Kidney epithelial cell (primary cell): ENCODE results near the gene STAMBP. TPM values are rescaled to one million over a fixed set of nuclear protein-coding genes. Genes with fewer than 3 reads are reported as not detected.

Experiments
- DNase-seq: peaks from one replicate; pipeline ENCODE4 v3.0.0-alpha.2; 2010; ENCODE audit warnings: low read depth
- H3K27me3 ChIP-seq: 2 replicates; pipeline ENCODE4 v1.6.0; 2011; ENCODE audit warnings: low read length; ENCODE audit not compliant: control insufficient read depth, insufficient read depth
- H3K36me3 ChIP-seq: 2 replicates; pipeline ENCODE4 v1.5.1; 2011; ENCODE audit warnings: low read length; ENCODE audit not compliant: control insufficient read depth, insufficient read depth
- H3K4me3 ChIP-seq: 2 replicates; pipeline ENCODE4 v1.5.1; 2011; ENCODE audit warnings: low read depth, mild to moderate bottlenecking, control low read depth, low read length
- CTCF ChIP-seq: IDR thresholded peaks from 2 replicates; pipeline ENCODE4 v1.5.1; 2011; ENCODE audit warnings: mild to moderate bottlenecking, moderate library complexity, low read length, control low read depth, inconsistent platforms; ENCODE audit not compliant: insufficient read depth, poor library complexity, severe bottlenecking
- total RNA-seq: library from RNA; depleted of rRNA; stranded (reverse); fragments of >200 nt; gene quantifications from 2 replicates; pipeline ENCODE4 v1.2.3, GENCODE V29; 2015

The STAMBP gene
- total RNA-seq, 1 donor from 2014 or later = 42.5 TPM

GRCh38 chr2:73812635-73813034, 16.1 kb upstream of the STAMBP start:
- no peak for TF ChIP-seq CTCF

DNA sequence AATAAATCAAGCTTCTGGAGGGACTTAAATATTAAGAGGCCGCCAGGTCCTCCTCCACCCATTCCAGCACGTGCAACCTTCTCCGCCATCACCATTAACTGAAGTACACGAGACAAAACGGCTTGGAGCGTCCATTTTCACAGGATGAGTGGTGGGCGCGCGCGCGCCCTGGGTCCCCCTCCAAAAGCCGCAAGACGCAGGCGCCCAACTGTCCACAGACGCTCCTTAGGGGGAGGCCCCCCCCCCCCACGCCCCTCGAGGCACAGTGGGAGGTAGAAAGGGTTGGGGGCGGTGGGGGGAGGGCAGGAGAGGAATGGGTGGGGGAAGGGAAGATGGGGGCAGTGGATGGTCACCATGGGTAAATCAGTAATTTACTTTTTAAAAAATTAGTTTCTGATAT, 10.5 kb upstream of the STAMBP start:
- Histone ChIP-seq H3K27me3 (no peaks in the 10 kb centered on the region), H3K4me3 (no peak overlapping the region), H3K36me3 (no peaks in the 10 kb centered on the region)
- TF ChIP-seq CTCF = no peak
- DNase-seq = no peak

More at GRCh38 chr2:73812635-73813034, 16.1 kb upstream of the STAMBP start:
- H3K4me3 ChIP-seq = no peak overlapping the region
- H3K27me3 ChIP-seq = no peaks in the 10 kb centered on the region
- no peak for DNase-seq
- no peaks in the 10 kb centered on the region for H3K36me3 ChIP-seq

DNA sequence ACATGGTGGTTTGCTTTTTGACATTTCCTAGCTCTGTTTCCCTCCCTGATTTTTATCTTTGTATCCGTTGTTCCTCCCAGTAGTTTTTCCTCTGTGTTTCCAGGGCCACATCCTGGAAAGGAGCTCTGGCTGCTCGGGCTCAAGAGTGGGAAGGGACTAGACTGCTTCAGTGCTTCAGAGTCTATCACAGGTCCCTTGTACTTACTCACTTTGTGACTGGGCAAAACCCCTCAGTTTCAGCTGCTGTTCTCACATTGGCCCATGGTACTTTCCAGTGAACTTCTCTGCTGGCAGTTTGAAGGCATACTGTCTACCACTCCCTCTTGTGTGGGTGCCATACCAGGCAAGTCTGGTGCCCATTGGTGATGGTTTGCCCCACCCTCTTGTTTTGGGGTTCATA, 7.5 kb upstream of the STAMBP start:
- H3K27me3 ChIP-seq = no peaks in the 10 kb centered on the region
- no peak for TF ChIP-seq CTCF
- no peak for DNase-seq

GRCh38 chr2:73821669-73822068, 7.1 kb upstream of the STAMBP start:
- no peak for TF ChIP-seq CTCF
- H3K36me3 ChIP-seq = no peaks in the 10 kb centered on the region
- no peaks in the 10 kb centered on the region for H3K27me3 ChIP-seq
- DNase-seq = no peak
- no peak overlapping the region for H3K4me3 ChIP-seq

More for the DNA sequence above, 7.5 kb upstream of the STAMBP start:
- H3K4me3 ChIP-seq = no peak overlapping the region
- H3K36me3 ChIP-seq = no peaks in the 10 kb centered on the region

- DNase-seq = no peak
- no peak overlapping the region for H3K4me3 ChIP-seq
- TF ChIP-seq CTCF = no peak
- no peaks in the 10 kb centered on the region for H3K27me3 ChIP-seq
- H3K36me3 ChIP-seq = no peaks in the 10 kb centered on the region
Observed at GRCh38 chr2:73822276-73822675, 6.5 kb upstream of the STAMBP start.

GRCh38 chr2:73822991-73823390, 5.8 kb upstream of the STAMBP start:
- no peak for TF ChIP-seq CTCF
- no peak for DNase-seq
- Histone ChIP-seq H3K36me3 (no peaks in the 10 kb centered on the region), H3K4me3 (no peak overlapping the region), H3K27me3 (no peaks in the 10 kb centered on the region)
